Measurements from ENCODE around the gene MYADML2. TPM values are rescaled to one million over a fixed set of nuclear protein-coding genes. Genes with fewer than 3 reads are reported as not detected.

The MYADML2 gene
- total and polyA plus RNA-seq, 11 donors = 0.19 to 11.2 (median 3.9) TPM

GRCh38 chr17:81927152-81927652 lies 19.8 kb downstream of the MYADML2 start:
- Histone ChIP-seq H3K9me3 (no peaks in the 10 kb centered on the region), H3K4me1 (peaks cover 21 to 58% (median 45%) of the 10 kb centered on the region in 12 donors), H3K27ac (peak overlapping the region; percentile 86 to 99 (median 95)), H3K36me3 (peaks cover 0 to 7% (median 6%) of the 10 kb centered on the region in 9 donors), H3K27me3 (peaks cover 0 to 14% (median 0%) of the 10 kb centered on the region in 9 donors), H3K4me3 (peak overlapping the region; percentile 84 to 98 (median 94))
- DNase-seq (no peak), ATAC-seq (peak in 1 of 4 donors; percentile 1)
- 0 to 1% (median 1%) methylated on average over 7 to 78 of the region's 78 CpGs for WGBS, 4 donors
- intact Hi-C loops (cut with DNase I) = loop anchor here in 1 of 10 donors (5.0 kb wide), 1 partner anchor 55 kb away; the partner anchor contains the start of gene ARHGDIA
- TF ChIP-seq POLR2A (IDR thresholded peaks at IDR 0.05) (no peak), CTCF (IDR thresholded peaks at IDR 0.05) (peak in 2 of 12 donors; percentile 6 to 9)

GRCh38 chr17:81926451-81927151 lies 20.4 kb downstream of the MYADML2 start:
- H3K36me3 ChIP-seq = peaks cover 0 to 13% (median 11%) of the 10 kb centered on the region in 9 donors

GRCh38 chr17:81925860-81926450 lies 21.1 kb downstream of the MYADML2 start:
- WGBS, 4 donors = 46 to 69% (median 57%) methylated on average over 9 to 10 of the region's 10 CpGs
- peaks cover 21 to 69% (median 46%) of the 10 kb centered on the region in 12 donors for H3K4me1 ChIP-seq
- H3K36me3 ChIP-seq = peaks cover 0 to 18% (median 13%) of the 10 kb centered on the region in 9 donors
- H3K4me3 ChIP-seq = peak overlapping the region; percentile 84 to 98 (median 94)
- no peak for DNase-seq
- no peaks in the 10 kb centered on the region for H3K9me3 ChIP-seq
- TF ChIP-seq POLR2A (IDR thresholded peaks at IDR 0.05) = no peak
- no peak for TF ChIP-seq CTCF (IDR thresholded peaks at IDR 0.05)
- intact Hi-C loops (cut with DNase I) = loop anchor here in 1 of 10 donors (5.0 kb wide), 1 partner anchor 54 kb away; the partner anchor contains the start of gene ARHGDIA
- H3K27ac ChIP-seq = peak overlapping the region in 11 of 12 donors; percentile 86 to 99 (median 95)
- ATAC-seq = no peak
- peaks cover 0 to 11% (median 0%) of the 10 kb centered on the region in 9 donors for H3K27me3 ChIP-seq

More at GRCh38 chr17:81926451-81927151, 20.4 kb downstream of the MYADML2 start:
- H3K27me3 ChIP-seq = peaks cover 0 to 14% (median 0%) of the 10 kb centered on the region in 9 donors
- H3K4me1 ChIP-seq = peaks cover 21 to 64% (median 45%) of the 10 kb centered on the region in 12 donors
- intact Hi-C loops (cut with DNase I) = loop anchor here in 1 of 10 donors (5.0 kb wide), 1 partner anchor 54 kb away; the partner anchor contains the start of gene ARHGDIA
- peak; percentile 56 to 74 (median 58) for ATAC-seq
- TF ChIP-seq POLR2A (IDR thresholded peaks at IDR 0.05) (no peak), CTCF (IDR thresholded peaks at IDR 0.05) (no peak)
- DNase-seq = peak; percentile 84 to 89 (median 87)
- peak overlapping the region; percentile 84 to 98 (median 94) for H3K4me3 ChIP-seq
- WGBS, 4 donors = 0 to 1% (median 0%) methylated on average over 20 to 46 of the region's 46 CpGs
- H3K9me3 ChIP-seq = no peaks in the 10 kb centered on the region
- peak overlapping the region; percentile 86 to 99 (median 95) for H3K27ac ChIP-seq
